Measurements from ENCODE around the gene SUSD2. TPM values are rescaled to one million over a fixed set of nuclear protein-coding genes. Genes with fewer than 3 reads are reported as not detected.

Gene SUSD2
- total and polyA plus RNA-seq, 2 of the 8 experiments (the other 6 are each of a cell fraction or from before 2014, with no cell fraction given), result 2.0 to 4.8 TPM

GRCh38 chr22:24170632-24171031 lies 10.7 kb upstream of the SUSD2 start:
- no peak overlapping the region for H3K4me2 ChIP-seq (ENCODE audit: insufficient read depth in 1 of 2, low read depth in 2 of 2, low read length in 2 of 2)
- no peaks in the 10 kb centered on the region for H3K9me3 ChIP-seq (ENCODE audit: insufficient read depth in 2 of 2, low read depth in 1 of 2, low read length in 1 of 2)
- H4K5ac ChIP-seq (ENCODE audit: insufficient read length, low read depth, low read length), result no peak overlapping the region
- H3K14ac ChIP-seq (ENCODE audit: insufficient read length), result no peak overlapping the region
- DNase-seq (ENCODE audit: low read depth in 1 of 2, low spot score in 2 of 2), result no peak
- 83% methylated on average over 1 of the region's 5 CpGs; no CpG with 5 or more reads in 1 of the 2 experiments for WGBS, 2 experiments (ENCODE audit: extremely low coverage in 1 of 2, insufficient coverage in 1 of 2, insufficient read length in 1 of 2, insufficient replicate concordance in 2 of 2, low coverage in 1 of 2, low lambda C conversion rate in 2 of 2, missing lambda C conversion rate in 1 of 2)
- CTCF ChIA-PET (ENCODE audit: partially characterized antibody), result interaction anchor here (0.9 to 19.1 kb wide), 5 partner anchors 14 to 38 kb away, joined by 3 to 301 read pairs (median 4); no protein-coding TSS in a partner anchor
- no peak overlapping the region for H2BK5ac ChIP-seq (ENCODE audit: low read depth, low read length)
- POLR2A ChIA-PET (ENCODE audit: partially characterized antibody), result no interaction called here
- no peak overlapping the region for H3K18ac ChIP-seq (ENCODE audit: extremely low read depth, low read length)
- no peak overlapping the region for H2AFZ ChIP-seq (ENCODE audit: low read length)
- no peak overlapping the region for H4K8ac ChIP-seq (ENCODE audit: extremely low read depth, insufficient read depth, low read length)
- no peak overlapping the region for H3K4me3 ChIP-seq (ENCODE audit: extremely low read depth in 1 of 4, insufficient read depth in 2 of 4, low read depth in 3 of 4, low read length in 4 of 4)
- no peak overlapping the region for H2BK120ac ChIP-seq (replicated peaks; ENCODE audit: low read depth, low read length)
- H3K36me3 ChIP-seq (ENCODE audit: control insufficient read depth in 2 of 4, insufficient read depth in 4 of 4, low read length in 3 of 4), result peaks cover 0 to 8% (median 6%) of the 10 kb centered on the region in 4 experiments; a peak in 3 of 8 replicates
- H3K27me3 ChIP-seq (replicated peaks in 1 of 4; ENCODE audit: control insufficient read depth in 3 of 4, extremely low read depth in 1 of 4, insufficient read depth in 3 of 4, low read length in 3 of 4), result no peaks in the 10 kb centered on the region
- H3K9ac ChIP-seq (replicated peaks in 1 of 4; ENCODE audit: extremely low read depth in 1 of 4, low read depth in 3 of 4, low read length in 3 of 4), result no peak overlapping the region
- no peak overlapping the region for H2AK5ac ChIP-seq (ENCODE audit: low read depth, low read length)
- no peak overlapping the region for H4K91ac ChIP-seq (replicated peaks; ENCODE audit: insufficient read length, low read length)
- no peak overlapping the region for H3K56ac ChIP-seq (replicated peaks; ENCODE audit: insufficient read length, low read depth, low read length)
- no peak for FAIRE-seq
- H3K79me1 ChIP-seq (ENCODE audit: low read depth, low read length), result no peaks in the 10 kb centered on the region
- TF ChIP-seq NANOG (IDR thresholded peaks at IDR 0.05; ENCODE audit: insufficient read depth, low read depth, low read length, poor library complexity, severe bottlenecking) (no peak), ASH2L (IDR thresholded peaks at IDR 0.05; ENCODE audit: low read length) (no peak), TAF7 (optimal IDR thresholded peaks at IDR 0.05; ENCODE audit: borderline replicate concordance, low read depth, low read length) (no peak), SIX5 (IDR thresholded peaks at IDR 0.05; ENCODE audit: low read depth, low read length) (no peak), POLR2AphosphoS5 (IDR thresholded peaks at IDR 0.05; ENCODE audit: low read depth, low read length) (no peak), CHD1 (IDR thresholded peaks at IDR 0.05; ENCODE audit: low read depth, low read length) (no peak), RXRA (IDR thresholded peaks at IDR 0.05; ENCODE audit: insufficient read depth, low read depth, low read length) (no peak), KDM4A (IDR thresholded peaks at IDR 0.05; ENCODE audit: low read depth, low read length, severe bottlenecking) (no peak), EZH2 (IDR thresholded peaks at IDR 0.05; ENCODE audit: low read depth, low read length, severe bottlenecking) (no peak), CHD2 (IDR thresholded peaks at IDR 0.05; ENCODE audit: low read length) (no peak), SRF (IDR thresholded peaks at IDR 0.05; ENCODE audit: low read depth, low read length) (no peak)
- H2BK12ac ChIP-seq (ENCODE audit: low read depth, low read length), result no peak overlapping the region
- no peaks in the 10 kb centered on the region for H3K23me2 ChIP-seq (ENCODE audit: low read depth, low read length)
- H3K4ac ChIP-seq (replicated peaks; ENCODE audit: insufficient read length, low read depth, low read length), result no peak overlapping the region
- no peaks in the 10 kb centered on the region for H3K79me2 ChIP-seq (ENCODE audit: control insufficient read depth in 1 of 2, insufficient read depth in 2 of 2, low read length in 2 of 2)
- peaks cover 0 to 2% of the 10 kb centered on the region in 2 experiments for H4K20me1 ChIP-seq (replicated peaks in 1 of 2; ENCODE audit: control insufficient read depth in 1 of 2, insufficient read depth in 2 of 2, low read length in 2 of 2)
- no peak overlapping the region for H3K27ac ChIP-seq (ENCODE audit: low read depth, low read length)
- H2BK20ac ChIP-seq (ENCODE audit: low read length), result no peak overlapping the region
- H3K23ac ChIP-seq (ENCODE audit: insufficient read length), result no peak overlapping the region
- no peaks in the 10 kb centered on the region for H3K4me1 ChIP-seq (replicated peaks in 1 of 4; ENCODE audit: control insufficient read depth in 3 of 4, insufficient read depth in 4 of 4, low read length in 3 of 4)
- H2BK15ac ChIP-seq (ENCODE audit: low read length), result no peak overlapping the region
